ENCODE measurements around the gene SMARCA2.

- TF ChIP-seq POLR2AphosphoS5 (IDR thresholded peaks at IDR 0.05; ENCODE audit: borderline replicate concordance, low read depth, low read length) (no peak), EZH2 (IDR thresholded peaks at IDR 0.05) (no peak)
These were observed 164.4 kb downstream of the SMARCA2 start for GRCh38 chr9:2179567-2179966.
